Measurements from ENCODE around the gene HES3. TPM values are rescaled to one million over a fixed set of nuclear protein-coding genes. Genes with fewer than 3 reads are reported as not detected.

The HES3 gene
- total RNA-seq, 2 experiments from 2014 or later = not detected

GRCh38 chr1:6269296-6269695 lies 25.3 kb downstream of the HES3 start:
- POLR2A ChIA-PET = no interaction called here
- CTCF ChIA-PET = interaction anchor here (1.4 to 1.6 kb wide), 2 partner anchors 22 to 23 kb away, joined by 3 to 8 read pairs; no protein-coding TSS in a partner anchor
- H3K27ac Mint-ChIP-seq = no peak overlapping the region

GRCh38 chr1:6269720-6270400 lies 25.9 kb downstream of the HES3 start:
- H3K27ac Mint-ChIP-seq = no peak overlapping the region
- H3K4me1 Mint-ChIP-seq (ENCODE audit: low read depth) = no peaks in the 10 kb centered on the region
- no peaks in the 10 kb centered on the region for H3K36me3 Mint-ChIP-seq (ENCODE audit: low read depth)
- H3K4me3 Mint-ChIP-seq = no peak overlapping the region
- CTCF ChIA-PET = interaction anchor here (1.4 kb wide), 1 partner anchor 24 kb away, joined by 3 read pairs; no protein-coding TSS in a partner anchor
- H3K27me3 Mint-ChIP-seq (ENCODE audit: low read depth) = no peaks in the 10 kb centered on the region
- POLR2A ChIA-PET = no interaction called here
- ATAC-seq = no peak
- no peaks in the 10 kb centered on the region for H3K9me3 Mint-ChIP-seq (ENCODE audit: insufficient read depth)
- no peak for DNase-seq

More at GRCh38 chr1:6269296-6269695, 25.3 kb downstream of the HES3 start:
- Mint-ChIP-seq H3K27me3 (ENCODE audit: low read depth) (no peaks in the 10 kb centered on the region), H3K4me1 (ENCODE audit: low read depth) (no peaks in the 10 kb centered on the region), H3K4me3 (no peak overlapping the region), H3K36me3 (ENCODE audit: low read depth) (no peaks in the 10 kb centered on the region), H3K9me3 (ENCODE audit: insufficient read depth) (no peaks in the 10 kb centered on the region)
- DNase-seq (no peak), ATAC-seq (no peak)

GRCh38 chr1:6270401-6270800 lies 26.4 kb downstream of the HES3 start:
- H3K27ac Mint-ChIP-seq = no peak overlapping the region
- H3K9me3 Mint-ChIP-seq (ENCODE audit: insufficient read depth) = no peaks in the 10 kb centered on the region
- DNase-seq (no peak), ATAC-seq (no peak)
- CTCF ChIA-PET = interaction anchor here (1.4 kb wide), 1 partner anchor 24 kb away, joined by 3 read pairs; no protein-coding TSS in a partner anchor
- no peaks in the 10 kb centered on the region for H3K36me3 Mint-ChIP-seq (ENCODE audit: low read depth)
- no peaks in the 10 kb centered on the region for H3K4me1 Mint-ChIP-seq (ENCODE audit: low read depth)
- no peak overlapping the region for H3K4me3 Mint-ChIP-seq
- no peaks in the 10 kb centered on the region for H3K27me3 Mint-ChIP-seq (ENCODE audit: low read depth)
- POLR2A ChIA-PET = no interaction called here

GRCh38 chr1:6271006-6271405 lies 27.0 kb downstream of the HES3 start:
- H3K4me1 Mint-ChIP-seq (ENCODE audit: low read depth) = no peaks in the 10 kb centered on the region
- H3K27ac Mint-ChIP-seq = no peak overlapping the region
- no peak overlapping the region for H3K4me3 Mint-ChIP-seq
- H3K36me3 Mint-ChIP-seq (ENCODE audit: low read depth) = no peaks in the 10 kb centered on the region
- DNase-seq (no peak), ATAC-seq (no peak)
- no peaks in the 10 kb centered on the region for H3K27me3 Mint-ChIP-seq (ENCODE audit: low read depth)
- H3K9me3 Mint-ChIP-seq (ENCODE audit: insufficient read depth) = no peaks in the 10 kb centered on the region
- POLR2A ChIA-PET = no interaction called here
- CTCF ChIA-PET = no interaction called here

- Mint-ChIP-seq H3K4me3 (no peak overlapping the region), H3K9me3 (ENCODE audit: insufficient read depth) (no peaks in the 10 kb centered on the region), H3K27ac (no peak overlapping the region), H3K36me3 (ENCODE audit: low read depth) (no peaks in the 10 kb centered on the region), H3K27me3 (ENCODE audit: low read depth) (no peaks in the 10 kb centered on the region), H3K4me1 (ENCODE audit: low read depth) (no peaks in the 10 kb centered on the region)
- ChIA-PET CTCF (interaction anchor here (0.7 kb wide), 1 partner anchor 176 kb away, joined by 3 read pairs; no protein-coding TSS in a partner anchor), POLR2A (no interaction called here)
- no peak for ATAC-seq
- DNase-seq = no peak
Observed at GRCh38 chr1:6271554-6271953, 27.6 kb downstream of the HES3 start.

- Mint-ChIP-seq H3K4me3 (no peak overlapping the region), H3K4me1 (ENCODE audit: low read depth) (no peaks in the 10 kb centered on the region), H3K9me3 (ENCODE audit: insufficient read depth) (no peaks in the 10 kb centered on the region), H3K36me3 (ENCODE audit: low read depth) (no peaks in the 10 kb centered on the region), H3K27me3 (ENCODE audit: low read depth) (no peaks in the 10 kb centered on the region), H3K27ac (no peak overlapping the region)
- POLR2A ChIA-PET = no interaction called here
- no peak for DNase-seq
- CTCF ChIA-PET = no interaction called here
- no peak for ATAC-seq
Observed at GRCh38 chr1:6272452-6272851, 28.5 kb downstream of the HES3 start.

- H3K9me3 Mint-ChIP-seq (ENCODE audit: insufficient read depth) = no peaks in the 10 kb centered on the region
- no peaks in the 10 kb centered on the region for H3K36me3 Mint-ChIP-seq (ENCODE audit: low read depth)
- POLR2A ChIA-PET = no interaction called here
- no peak for ATAC-seq
- no peak overlapping the region for H3K27ac Mint-ChIP-seq
- no peak overlapping the region for H3K4me3 Mint-ChIP-seq
- H3K27me3 Mint-ChIP-seq (ENCODE audit: low read depth) = no peaks in the 10 kb centered on the region
- H3K4me1 Mint-ChIP-seq (ENCODE audit: low read depth) = no peaks in the 10 kb centered on the region
- DNase-seq = no peak
- CTCF ChIA-PET = interaction anchor here (0.8 kb wide), 1 partner anchor 28 kb away, joined by 3 read pairs; no protein-coding TSS in a partner anchor
Observed at GRCh38 chr1:6272868-6273267, 28.9 kb downstream of the HES3 start.

- Mint-ChIP-seq H3K4me1 (ENCODE audit: low read depth) (no peaks in the 10 kb centered on the region), H3K36me3 (ENCODE audit: low read depth) (no peaks in the 10 kb centered on the region), H3K27ac (no peak overlapping the region), H3K4me3 (no peak overlapping the region), H3K9me3 (ENCODE audit: insufficient read depth) (no peaks in the 10 kb centered on the region), H3K27me3 (ENCODE audit: low read depth) (no peaks in the 10 kb centered on the region)
- ATAC-seq (no peak), DNase-seq (no peak)
- POLR2A ChIA-PET = no interaction called here
- CTCF ChIA-PET = interaction anchor here (0.8 kb wide), 1 partner anchor 29 kb away, joined by 3 read pairs; no protein-coding TSS in a partner anchor
Observed at GRCh38 chr1:6273380-6273891, 29.5 kb downstream of the HES3 start.

GRCh38 chr1:6274102-6274501 lies 30.1 kb downstream of the HES3 start:
- ChIA-PET POLR2A (no interaction called here), CTCF (no interaction called here)
- DNase-seq (no peak), ATAC-seq (no peak)
- no peak overlapping the region for H3K4me3 Mint-ChIP-seq
- H3K4me1 Mint-ChIP-seq (ENCODE audit: low read depth) = no peaks in the 10 kb centered on the region
- no peaks in the 10 kb centered on the region for H3K36me3 Mint-ChIP-seq (ENCODE audit: low read depth)
- H3K27me3 Mint-ChIP-seq (ENCODE audit: low read depth) = no peaks in the 10 kb centered on the region
- no peak overlapping the region for H3K27ac Mint-ChIP-seq
- no peaks in the 10 kb centered on the region for H3K9me3 Mint-ChIP-seq (ENCODE audit: insufficient read depth)

- Mint-ChIP-seq H3K27ac (no peak overlapping the region), H3K4me3 (no peak overlapping the region), H3K9me3 (ENCODE audit: insufficient read depth) (no peaks in the 10 kb centered on the region), H3K4me1 (ENCODE audit: low read depth) (no peaks in the 10 kb centered on the region), H3K36me3 (ENCODE audit: low read depth) (no peaks in the 10 kb centered on the region), H3K27me3 (ENCODE audit: low read depth) (no peaks in the 10 kb centered on the region)
- DNase-seq (no peak), ATAC-seq (no peak)
- POLR2A ChIA-PET = no interaction called here
- CTCF ChIA-PET = no interaction called here
Observed at GRCh38 chr1:6274622-6275139, 30.7 kb downstream of the HES3 start.

GRCh38 chr1:6275826-6276782 lies 32.1 kb downstream of the HES3 start:
- no peak overlapping the region for H3K27ac Mint-ChIP-seq
- no peak for DNase-seq
- no peak overlapping the region for H3K4me3 Mint-ChIP-seq
- H3K27me3 Mint-ChIP-seq (ENCODE audit: low read depth) = no peaks in the 10 kb centered on the region
- POLR2A ChIA-PET = interaction anchor here (0.8 kb wide), 1 partner anchor 34 kb away, joined by 4 read pairs; no protein-coding TSS in a partner anchor
- H3K36me3 Mint-ChIP-seq (ENCODE audit: low read depth) = no peaks in the 10 kb centered on the region
- no peaks in the 10 kb centered on the region for H3K9me3 Mint-ChIP-seq (ENCODE audit: insufficient read depth)
- no peaks in the 10 kb centered on the region for H3K4me1 Mint-ChIP-seq (ENCODE audit: low read depth)
- ATAC-seq = no peak
- CTCF ChIA-PET = no interaction called here
